Occipital lobe (tissue), 2 donors: ENCODE results near the gene PGAP3. TPM values are rescaled to one million over a fixed set of nuclear protein-coding genes. Genes with fewer than 3 reads are reported as not detected.

ENCODE experiments used
- DNase-seq: peaks from one replicate; lab custom pipeline; 2025; lab: John Stamatoyannopoulos, UW
- total RNA-seq: library from RNA; depleted of rRNA; stranded (reverse); fragments of >200 nt; gene quantifications from one replicate; pipeline ENCODE4 v1.2.3, GENCODE V29; 2014

Gene PGAP3
- total RNA-seq, 1 donor from 2014 or later, result 8.9 TPM

- DNase-seq, result no peak
Measured at GRCh38 chr17:39672522-39673334, 15.1 kb downstream of the PGAP3 start.

GRCh38 chr17:39671651-39672521 is 16.0 kb downstream of the PGAP3 start:
- no peak for DNase-seq

- no peak for DNase-seq
Measured at GRCh38 chr17:39670746-39671145, 17.1 kb downstream of the PGAP3 start.

- no peak for DNase-seq
Measured at GRCh38 chr17:39669897-39670735, 17.7 kb downstream of the PGAP3 start.

- no peak for DNase-seq
Measured at GRCh38 chr17:39667945-39668924, 19.6 kb downstream of the PGAP3 start, which contains the start of gene PNMT. Gene PNMT (plus strand): TSS chr17:39668453. CDS start chr17:39668476, 23 bp downstream.

GRCh38 chr17:39667262-39667944 is 20.5 kb downstream of the PGAP3 start:
- DNase-seq, result no peak

GRCh38 chr17:39666601-39667261 is 21.1 kb downstream of the PGAP3 start:
- DNase-seq, result no peak

- no peak for DNase-seq
Measured at GRCh38 chr17:39666231-39666600, 21.6 kb downstream of the PGAP3 start.

GRCh38 chr17:39665642-39666224 is 22.1 kb downstream of the PGAP3 start:
- DNase-seq, result no peak

GRCh38 chr17:39664581-39665561 is 23.0 kb downstream of the PGAP3 start, which contains the start of gene TCAP:
Gene TCAP (plus strand): TSS chr17:39665349. CDS start chr17:39665360, 11 bp downstream.
- DNase-seq, result no peak

GRCh38 chr17:39663688-39664580 is 23.9 kb downstream of the PGAP3 start:
- no peak for DNase-seq

- no peak for DNase-seq
Measured at GRCh38 chr17:39663340-39663687, 24.5 kb downstream of the PGAP3 start.

GRCh38 chr17:39662551-39663339 is 25.1 kb downstream of the PGAP3 start:
- no peak for DNase-seq

GRCh38 chr17:39661744-39662541 is 25.9 kb downstream of the PGAP3 start:
- DNase-seq, result no peak
